Measurements from ENCODE around the gene UGT1A6.
A peak's percentile ranks its signal among the peaks of the same experiment; 100 is the strongest.

Gene UGT1A6

DNA sequence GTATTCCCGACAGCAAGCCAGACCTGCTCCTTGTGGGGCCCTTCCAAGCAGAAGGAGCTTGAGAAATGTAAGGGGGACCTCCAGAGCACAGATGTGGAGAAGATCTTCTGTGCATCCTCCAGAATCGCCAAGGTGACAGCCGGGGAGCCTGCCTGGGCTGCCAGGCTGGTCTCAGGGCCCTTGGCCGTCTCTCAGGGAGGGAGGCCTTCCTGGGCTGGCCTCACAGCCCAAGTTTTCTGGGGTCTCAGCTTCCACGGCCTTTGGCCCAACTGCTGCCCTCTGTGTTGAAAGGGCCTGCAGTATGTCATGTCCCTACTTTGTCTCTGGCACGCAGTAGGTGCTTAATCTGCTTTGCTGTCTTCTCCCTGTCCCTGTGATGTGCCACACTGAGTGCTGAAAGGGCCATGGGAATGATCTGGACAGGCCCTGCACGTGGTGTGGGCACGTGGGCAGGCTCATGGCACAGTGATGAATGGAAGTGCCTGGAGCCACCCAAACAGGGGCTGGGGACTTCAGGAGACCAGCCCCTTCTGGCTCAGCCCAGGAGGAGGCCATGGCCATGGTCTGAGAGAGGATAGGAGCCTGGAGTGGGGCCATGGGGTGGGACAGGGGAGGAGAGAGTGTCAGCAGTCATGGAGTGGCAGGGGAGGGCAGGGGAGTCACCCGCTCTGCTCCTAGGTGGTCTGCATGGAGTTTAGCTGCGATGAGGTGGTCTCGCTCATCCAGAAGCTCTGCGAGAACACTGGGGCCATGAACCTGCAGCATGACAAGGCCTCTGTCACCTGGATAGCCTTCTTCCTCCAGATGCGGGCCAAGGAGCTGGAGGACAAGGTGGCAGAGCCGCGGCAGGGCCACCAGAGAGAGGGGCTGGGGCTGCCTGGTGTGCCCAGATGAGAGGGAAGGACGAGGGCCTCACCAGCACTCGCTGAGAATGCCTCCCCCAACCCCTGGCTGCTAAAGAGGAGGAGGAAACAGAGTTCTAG, 126.2 kb downstream of the UGT1A6 start:
- Histone ChIP-seq H3K27ac (ENCODE audit: poor library complexity, severe bottlenecking) (no peak overlapping the region), H3K9me3 (ENCODE audit: severe bottlenecking) (no peaks in the 10 kb centered on the region)

DNA sequence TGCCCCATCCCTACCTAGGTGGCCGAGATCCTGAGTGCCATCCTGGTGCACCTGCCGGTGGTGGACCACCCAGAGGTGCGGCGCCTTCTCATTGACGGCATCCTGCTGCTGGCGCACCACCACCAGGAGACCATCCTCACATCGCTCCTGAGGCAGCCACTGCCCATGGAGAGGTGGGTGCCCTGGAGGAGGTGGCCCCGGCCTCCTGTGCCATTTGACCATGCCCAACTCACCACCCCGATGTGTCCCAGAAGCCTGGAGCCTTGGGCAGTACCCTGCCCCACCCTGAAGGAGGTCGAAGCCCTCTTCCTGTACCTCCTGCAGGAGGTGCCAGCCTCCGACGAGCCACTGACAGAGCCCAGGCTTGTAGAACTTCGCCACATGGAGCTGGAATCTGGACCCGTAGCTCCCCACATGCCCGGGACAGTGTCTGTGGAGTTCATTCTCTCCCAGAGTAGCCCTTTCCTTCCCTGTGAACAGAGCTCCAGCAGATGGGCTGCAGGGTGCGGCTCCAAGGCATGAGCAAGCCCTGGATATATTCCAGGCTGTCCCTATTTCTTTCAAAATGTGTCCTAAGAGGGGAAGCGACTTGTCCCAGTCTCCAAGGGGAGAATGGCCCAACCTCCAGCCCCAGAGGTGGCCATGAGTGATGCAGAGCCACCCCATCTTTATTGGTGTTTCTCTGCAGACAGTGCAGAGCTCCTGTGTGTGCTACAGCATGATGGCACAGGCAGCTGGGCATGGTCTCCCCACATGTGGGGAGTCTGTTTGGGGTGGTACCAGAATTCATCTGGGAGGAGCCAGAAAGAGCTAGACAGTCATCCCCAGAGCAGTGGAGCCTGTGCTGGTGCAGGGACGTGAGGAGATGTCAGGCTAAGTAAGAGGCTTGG, 127.4 kb downstream of the UGT1A6 start:
- Histone ChIP-seq H3K9me3 (ENCODE audit: severe bottlenecking) (no peaks in the 10 kb centered on the region), H3K4me1 (ENCODE audit: insufficient read depth, poor library complexity, severe bottlenecking) (no peaks in the 10 kb centered on the region), H3K36me3 (ENCODE audit: low read depth) (no peaks in the 10 kb centered on the region), H3K27me3 (ENCODE audit: insufficient read depth, poor library complexity, severe bottlenecking) (no peaks in the 10 kb centered on the region), H3K4me3 (ENCODE audit: severe bottlenecking) (no peak overlapping the region), H3K27ac (ENCODE audit: poor library complexity, severe bottlenecking) (no peak overlapping the region)
- DNase-seq (ENCODE audit: low spot score): peak; percentile 38
- ATAC-seq (ENCODE audit: low read depth): no peak
- TF ChIP-seq, protein P1, sequence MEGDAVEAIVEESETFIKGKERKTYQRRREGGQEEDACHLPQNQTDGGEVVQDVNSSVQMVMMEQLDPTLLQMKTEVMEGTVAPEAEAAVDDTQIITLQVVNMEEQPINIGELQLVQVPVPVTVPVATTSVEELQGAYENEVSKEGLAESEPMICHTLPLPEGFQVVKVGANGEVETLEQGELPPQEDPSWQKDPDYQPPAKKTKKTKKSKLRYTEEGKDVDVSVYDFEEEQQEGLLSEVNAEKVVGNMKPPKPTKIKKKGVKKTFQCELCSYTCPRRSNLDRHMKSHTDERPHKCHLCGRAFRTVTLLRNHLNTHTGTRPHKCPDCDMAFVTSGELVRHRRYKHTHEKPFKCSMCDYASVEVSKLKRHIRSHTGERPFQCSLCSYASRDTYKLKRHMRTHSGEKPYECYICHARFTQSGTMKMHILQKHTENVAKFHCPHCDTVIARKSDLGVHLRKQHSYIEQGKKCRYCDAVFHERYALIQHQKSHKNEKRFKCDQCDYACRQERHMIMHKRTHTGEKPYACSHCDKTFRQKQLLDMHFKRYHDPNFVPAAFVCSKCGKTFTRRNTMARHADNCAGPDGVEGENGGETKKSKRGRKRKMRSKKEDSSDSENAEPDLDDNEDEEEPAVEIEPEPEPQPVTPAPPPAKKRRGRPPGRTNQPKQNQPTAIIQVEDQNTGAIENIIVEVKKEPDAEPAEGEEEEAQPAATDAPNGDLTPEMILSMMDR (IDR thresholded peaks at IDR 0.05; ENCODE audit: poor library complexity, severe bottlenecking): no peak

More for the DNA sequence above, 126.2 kb downstream of the UGT1A6 start:
- DNase-seq (ENCODE audit: low spot score) (peak; percentile 41), ATAC-seq (ENCODE audit: low read depth) (no peak)
- TF ChIP-seq, protein P1 (IDR thresholded peaks at IDR 0.05; ENCODE audit: poor library complexity, severe bottlenecking): no peak
- no peak overlapping the region for H3K4me3 ChIP-seq (ENCODE audit: severe bottlenecking)
- no peaks in the 10 kb centered on the region for H3K36me3 ChIP-seq (ENCODE audit: low read depth)
- no peaks in the 10 kb centered on the region for H3K27me3 ChIP-seq (ENCODE audit: insufficient read depth, poor library complexity, severe bottlenecking)
- no peaks in the 10 kb centered on the region for H3K4me1 ChIP-seq (ENCODE audit: insufficient read depth, poor library complexity, severe bottlenecking)

DNA sequence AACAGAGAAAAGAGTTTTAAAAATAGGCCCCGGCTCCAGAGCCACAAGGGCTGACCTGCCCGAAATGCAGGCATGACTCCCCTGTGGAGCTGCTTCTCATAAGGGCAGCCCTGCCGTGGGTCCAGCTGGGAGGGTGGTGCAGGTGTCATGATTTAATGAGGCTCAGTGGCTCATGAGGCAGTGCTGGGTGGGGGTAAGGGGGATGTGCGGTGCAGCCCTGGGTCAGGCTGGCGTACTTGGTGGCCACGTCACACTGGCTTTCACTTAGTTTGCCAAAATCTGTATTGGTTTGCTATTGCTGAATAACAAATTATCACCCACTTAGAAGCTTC, 128.1 kb downstream of the UGT1A6 start:
- no peaks in the 10 kb centered on the region for H3K36me3 ChIP-seq (ENCODE audit: low read depth)
- DNase-seq (ENCODE audit: low spot score) (peak; percentile 37), ATAC-seq (ENCODE audit: low read depth) (no peak)
- H3K27me3 ChIP-seq (ENCODE audit: insufficient read depth, poor library complexity, severe bottlenecking): no peaks in the 10 kb centered on the region
- no peak overlapping the region for H3K4me3 ChIP-seq (ENCODE audit: severe bottlenecking)
- no peak overlapping the region for H3K27ac ChIP-seq (ENCODE audit: poor library complexity, severe bottlenecking)
- TF ChIP-seq, protein P1 (IDR thresholded peaks at IDR 0.05; ENCODE audit: poor library complexity, severe bottlenecking): no peak
- H3K4me1 ChIP-seq (ENCODE audit: insufficient read depth, poor library complexity, severe bottlenecking): no peaks in the 10 kb centered on the region
- no peaks in the 10 kb centered on the region for H3K9me3 ChIP-seq (ENCODE audit: severe bottlenecking)

- no peaks in the 10 kb centered on the region for H3K9me3 ChIP-seq (ENCODE audit: severe bottlenecking)
- TF ChIP-seq, protein P1 (IDR thresholded peaks at IDR 0.05; ENCODE audit: poor library complexity, severe bottlenecking): no peak
- ATAC-seq (ENCODE audit: low read depth) (no peak), DNase-seq (ENCODE audit: low spot score) (peak; percentile 2)
- no peaks in the 10 kb centered on the region for H3K27me3 ChIP-seq (ENCODE audit: insufficient read depth, poor library complexity, severe bottlenecking)
- no peak overlapping the region for H3K4me3 ChIP-seq (ENCODE audit: severe bottlenecking)
- no peaks in the 10 kb centered on the region for H3K4me1 ChIP-seq (ENCODE audit: insufficient read depth, poor library complexity, severe bottlenecking)
- H3K27ac ChIP-seq (ENCODE audit: poor library complexity, severe bottlenecking): no peak overlapping the region
- no peaks in the 10 kb centered on the region for H3K36me3 ChIP-seq (ENCODE audit: low read depth)
These were observed 128.5 kb downstream of the UGT1A6 start for GRCh38 chr2:233821196-233821595.

Measured in RWPE2 (cell line).